HG02588 (cell line): ENCODE data around the gene ARHGAP25.

ENCODE experiments used
- ATAC-seq: cut with Tn5 transposase; IDR thresholded peaks from one replicate; pipeline ENCODE4 v1.9.1; 2021; ENCODE audit warnings: mild to moderate bottlenecking, moderate library complexity; ENCODE audit not compliant: unreplicated experiment

Gene ARHGAP25

DNA sequence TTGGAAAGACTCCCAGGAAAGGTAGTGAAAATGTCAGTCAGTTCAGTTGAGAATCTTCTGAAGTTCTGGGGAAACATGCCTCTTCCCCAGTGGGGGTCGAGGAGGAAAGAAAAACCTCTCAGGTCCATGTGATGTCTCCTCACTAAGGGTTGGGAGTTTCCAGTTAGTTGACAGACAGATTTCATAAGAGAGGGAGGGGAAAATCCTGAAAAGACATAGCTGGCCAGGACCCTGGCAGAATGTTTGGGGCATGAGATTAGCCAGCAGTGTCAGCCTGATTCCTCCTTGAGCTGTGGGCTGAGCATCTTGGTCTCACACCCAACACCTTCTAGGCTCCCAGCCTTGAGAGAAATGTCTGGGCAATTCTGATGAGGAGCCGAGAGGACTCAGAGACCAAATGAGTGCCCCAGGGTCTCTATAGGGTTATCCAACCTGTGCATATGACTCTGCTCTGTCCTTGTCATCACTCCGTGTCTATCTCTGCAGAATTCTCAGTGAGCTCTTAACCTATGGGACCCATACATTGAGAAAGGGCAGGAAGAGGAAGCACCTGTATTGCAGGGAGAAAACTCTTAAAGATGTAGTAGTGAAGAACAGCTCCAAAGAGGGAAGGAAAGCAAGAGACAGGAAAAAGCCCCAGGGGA, 122.7 kb downstream of the ARHGAP25 start:
- no peak for ATAC-seq

DNA sequence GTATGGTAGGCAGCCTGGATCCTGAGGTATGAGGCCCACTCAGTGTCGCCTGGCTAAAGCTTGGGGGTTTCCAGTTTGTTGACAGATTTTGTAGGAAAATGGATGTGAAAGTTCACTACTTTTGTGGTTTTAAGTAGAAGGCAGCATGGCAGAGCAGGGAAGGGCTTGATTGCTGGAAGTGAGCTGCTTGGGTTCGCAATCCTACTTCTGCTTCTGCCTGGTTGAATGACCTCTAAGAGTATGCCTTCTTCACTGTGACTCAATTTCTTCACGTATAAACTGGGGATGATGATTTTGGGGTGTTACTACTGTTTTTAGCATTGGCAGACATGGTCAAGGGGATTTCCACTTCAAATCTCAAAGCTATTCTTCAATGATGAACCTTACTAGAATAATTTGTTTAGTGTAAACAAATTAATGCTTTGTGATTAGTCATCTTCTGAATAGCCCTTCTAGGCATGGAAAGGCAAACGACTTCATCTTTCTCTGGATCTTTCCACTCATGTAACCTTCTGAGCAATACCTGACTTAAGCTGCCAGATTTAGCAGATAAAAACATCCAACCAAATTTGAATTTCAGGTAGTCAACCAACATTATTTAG, 123.3 kb downstream of the ARHGAP25 start:
- no peak for ATAC-seq

DNA sequence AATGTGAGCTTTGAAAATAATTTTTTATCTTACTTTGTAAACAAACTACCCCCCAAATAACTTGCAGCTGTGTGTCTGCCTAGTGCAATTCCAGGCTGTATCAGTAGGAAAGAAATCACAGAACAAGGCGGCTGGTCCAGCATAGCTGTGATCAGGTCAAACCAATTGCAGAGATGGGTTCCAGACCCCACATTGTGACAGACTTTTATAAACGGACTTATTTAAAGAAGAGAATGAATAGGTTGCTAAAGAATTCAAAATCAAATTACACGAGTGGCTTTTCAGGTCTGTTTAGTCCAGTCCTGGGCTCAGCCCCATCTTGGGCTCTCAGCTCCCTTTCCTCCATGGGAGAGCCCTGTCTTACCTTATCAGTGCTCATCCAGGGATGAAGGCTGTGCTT, 125.5 kb downstream of the ARHGAP25 start:
- no peak for ATAC-seq

DNA sequence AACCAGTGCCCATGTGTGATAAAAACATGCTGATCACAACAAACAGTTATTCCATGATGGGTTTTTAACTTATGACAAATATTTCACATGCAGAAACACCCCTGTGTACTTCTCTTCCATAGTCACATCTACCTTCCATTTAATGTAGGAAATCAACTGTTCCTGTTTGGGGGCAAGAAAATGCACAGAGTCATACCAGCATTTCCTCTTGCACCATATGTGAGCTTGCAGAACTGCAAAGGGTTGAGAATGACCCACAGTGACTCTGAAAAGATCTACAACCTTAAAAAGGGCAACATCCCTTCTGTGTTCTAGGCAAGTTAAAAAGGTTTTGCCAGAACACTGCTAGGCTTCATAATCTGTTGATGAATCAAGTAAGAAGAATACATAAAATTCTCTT, 126.7 kb downstream of the ARHGAP25 start:
- ATAC-seq: no peak

DNA sequence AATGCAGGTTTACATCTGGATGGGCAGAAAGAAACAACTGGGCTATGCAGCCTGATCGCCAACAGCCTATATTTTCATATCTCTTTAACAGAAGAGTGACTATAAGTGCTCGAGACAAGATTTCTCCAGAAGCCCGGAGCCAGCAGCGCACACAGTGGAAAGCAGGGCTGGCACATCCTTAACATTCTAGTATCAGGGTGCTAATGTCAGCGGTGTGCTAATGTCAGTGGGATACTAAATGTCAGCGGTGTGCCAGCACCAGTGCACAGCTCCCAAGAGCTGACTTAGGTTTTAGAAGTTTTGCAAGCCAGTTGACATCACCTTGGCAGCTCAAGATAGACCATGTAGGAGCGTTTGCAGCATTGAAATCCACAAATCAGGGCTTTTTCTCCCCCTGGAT, 128.3 kb downstream of the ARHGAP25 start:
- ATAC-seq: no peak

DNA sequence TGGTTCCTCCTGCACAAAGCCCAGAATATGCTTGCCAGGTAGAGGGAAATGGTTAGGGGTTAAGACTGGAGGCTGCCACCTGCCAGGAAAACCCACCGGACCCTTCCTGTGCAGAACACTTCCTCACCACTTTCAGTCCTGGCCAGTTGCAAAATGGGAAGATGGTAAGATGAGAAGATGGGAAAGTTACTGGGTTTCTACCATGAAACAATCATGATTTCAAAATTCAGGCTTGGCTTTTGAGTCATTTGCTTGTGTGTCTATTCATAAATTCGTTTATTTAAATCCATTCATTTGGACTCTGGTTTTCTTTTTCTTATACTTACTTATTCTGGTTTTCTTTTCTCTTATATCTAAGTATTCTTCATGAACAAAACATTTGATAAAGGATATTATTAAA, 129.4 kb downstream of the ARHGAP25 start:
- ATAC-seq: no peak

DNA sequence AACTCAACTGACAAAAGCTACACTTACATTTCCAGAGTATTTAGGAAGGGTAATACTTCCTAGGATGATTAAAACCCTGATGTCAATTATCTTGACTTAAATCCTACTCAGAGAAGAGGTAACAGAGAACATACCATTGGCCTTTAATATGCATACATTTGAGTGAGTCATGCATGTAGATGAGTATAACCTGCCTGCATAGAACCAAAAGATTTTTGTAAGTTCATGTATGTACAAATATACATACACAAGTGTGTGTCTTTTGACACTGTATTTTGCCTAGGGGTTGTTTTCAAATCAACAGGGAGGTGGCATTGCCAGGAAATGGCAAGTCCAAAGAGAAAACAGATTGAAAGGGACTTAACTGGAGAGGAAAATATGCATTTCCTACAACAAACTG, 130.5 kb downstream of the ARHGAP25 start:
- ATAC-seq: no peak

DNA sequence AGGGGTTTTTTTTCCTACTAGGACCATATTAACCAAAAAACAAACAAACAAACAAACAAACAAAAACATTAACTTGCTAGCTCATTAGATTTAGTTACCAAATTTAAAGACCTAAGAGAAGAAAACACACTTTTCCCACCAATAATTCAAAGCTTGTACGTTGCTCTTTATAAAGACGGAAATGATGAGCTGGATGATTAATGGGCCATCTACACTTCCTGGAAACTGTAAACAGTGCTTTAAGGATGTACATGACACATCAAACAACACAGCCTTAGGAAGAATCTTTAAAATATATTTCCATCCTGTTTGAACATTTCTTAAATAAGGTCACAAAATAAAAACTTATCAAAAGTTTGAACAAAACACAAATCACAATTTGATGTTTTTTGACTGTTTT, 135.6 kb downstream of the ARHGAP25 start:
- no peak for ATAC-seq

DNA sequence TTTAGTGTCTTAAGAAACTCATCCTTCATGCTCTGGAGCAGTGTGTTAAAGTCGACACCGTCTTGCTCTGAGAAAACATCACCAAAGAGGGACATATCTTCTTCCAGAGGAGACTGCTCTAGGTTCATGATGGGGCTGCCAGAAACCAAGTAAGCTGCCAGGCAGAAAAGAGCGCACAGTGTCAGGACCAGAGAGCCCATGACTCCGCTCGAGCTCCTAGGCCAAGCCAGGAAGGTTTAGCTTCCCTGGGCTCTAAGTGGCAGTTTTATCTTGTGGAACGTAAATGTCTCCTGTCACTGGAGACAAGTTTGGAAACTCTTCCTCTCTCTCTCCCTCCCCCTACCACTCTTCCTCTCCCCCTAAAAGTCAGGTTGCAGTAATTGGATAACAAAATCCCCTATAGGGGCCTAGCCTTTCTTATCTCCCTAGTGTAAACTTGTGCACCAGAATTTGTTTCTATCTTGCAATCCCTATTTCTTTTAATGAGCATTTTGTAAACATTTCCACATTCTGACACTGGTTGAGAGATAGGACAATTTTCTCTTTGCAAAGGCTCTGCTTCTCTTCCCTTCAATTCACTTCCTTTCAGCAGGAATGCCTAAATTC, 136.7 kb downstream of the ARHGAP25 start, which contains the start of gene BMP10:
Gene BMP10, minus strand, starts transcription at position 239 of the 606 bp plus-strand sequence. Its CDS starts 39 bp downstream, at position 200.
- no peak for ATAC-seq
